GM19467 (cell line): Measurements from ENCODE around the gene CHCHD4.
"Not testable (repeated sequence)": the region's sequence is repeated elsewhere in the genome, so short reads cannot be mapped to it uniquely, and the experiment has no call there.

Experiments used
- ATAC-seq: cut with Tn5 transposase; IDR thresholded peaks from one replicate; pipeline ENCODE4 v1.9.1; 2021; ENCODE audit warnings: mild to moderate bottlenecking, moderate library complexity; ENCODE audit not compliant: unreplicated experiment

The CHCHD4 gene

GRCh38 chr3:14120921-14121448 lies 3.7 kb downstream of the CHCHD4 start:
- ATAC-seq, result not testable (repeated sequence)

- no peak for ATAC-seq
These were observed 4.4 kb downstream of the CHCHD4 start for GRCh38 chr3:14120111-14120920.

DNA sequence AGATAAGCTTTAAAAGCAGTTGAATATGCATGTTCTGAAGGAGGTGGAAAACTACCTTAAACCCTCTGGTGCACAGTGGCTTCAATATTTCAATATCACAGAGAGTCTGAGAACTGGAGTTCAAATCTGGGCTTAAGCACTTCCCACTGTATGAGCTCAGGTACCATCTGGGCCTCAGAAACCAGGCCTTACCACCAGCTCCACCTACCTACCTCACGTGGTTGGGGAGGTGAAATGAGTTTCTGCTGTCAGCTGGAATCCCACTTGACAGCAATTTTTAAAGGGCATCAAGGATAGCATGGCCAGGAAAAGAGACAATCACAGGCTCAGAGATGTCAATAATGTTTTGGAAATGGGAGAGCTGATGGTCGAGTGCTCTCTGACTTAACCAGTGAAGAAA lies 5.0 kb downstream of the CHCHD4 start:
- no peak for ATAC-seq

DNA sequence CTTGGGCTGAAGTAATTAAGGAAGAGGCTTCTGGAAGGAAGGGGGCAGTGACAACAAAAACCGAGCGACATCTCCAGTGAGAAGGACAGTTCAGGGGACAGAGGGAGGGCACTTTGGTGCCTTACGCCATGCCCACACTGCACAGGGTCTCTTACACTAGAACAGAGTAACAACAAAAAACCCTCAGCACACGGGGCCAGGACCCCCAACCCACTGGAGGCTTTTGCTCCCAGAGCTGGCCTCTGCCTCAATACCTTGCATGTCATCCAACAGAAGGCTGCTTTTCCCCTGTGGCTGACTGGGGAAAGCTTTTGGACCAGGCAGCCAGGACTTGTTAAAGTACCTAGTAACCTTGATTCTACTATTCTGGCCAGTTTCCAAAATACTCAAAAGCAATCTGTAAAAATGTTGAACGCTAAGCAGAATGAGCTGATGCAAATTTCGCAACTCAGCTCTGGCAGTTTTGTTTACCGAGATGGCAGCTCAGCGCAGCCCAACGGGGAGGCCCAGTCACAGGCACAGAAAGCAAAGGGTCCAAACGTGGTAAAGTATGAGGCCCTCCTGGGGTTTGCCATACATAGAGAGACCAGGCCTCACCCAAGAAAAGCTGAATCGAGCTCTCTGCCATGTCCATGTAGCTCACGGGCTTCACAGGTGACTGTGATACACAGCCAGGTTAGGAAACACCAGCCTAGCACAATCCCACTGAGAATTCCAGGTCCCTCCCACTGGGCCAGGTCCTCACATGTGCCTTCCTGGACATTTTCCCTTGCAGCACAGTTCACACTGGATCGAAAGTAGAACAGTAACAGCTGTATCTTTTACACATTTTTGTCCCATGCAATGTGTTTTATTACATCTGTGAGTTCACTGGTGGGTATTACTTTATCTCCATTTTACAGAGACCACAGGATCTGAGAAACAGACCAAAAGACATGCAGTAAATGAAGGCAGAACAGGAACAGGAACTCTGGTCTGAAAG lies 6.0 kb downstream of the CHCHD4 start:
- no peak for ATAC-seq

- ATAC-seq, result no peak
These were observed 6.9 kb downstream of the CHCHD4 start for GRCh38 chr3:14117468-14118399.

DNA sequence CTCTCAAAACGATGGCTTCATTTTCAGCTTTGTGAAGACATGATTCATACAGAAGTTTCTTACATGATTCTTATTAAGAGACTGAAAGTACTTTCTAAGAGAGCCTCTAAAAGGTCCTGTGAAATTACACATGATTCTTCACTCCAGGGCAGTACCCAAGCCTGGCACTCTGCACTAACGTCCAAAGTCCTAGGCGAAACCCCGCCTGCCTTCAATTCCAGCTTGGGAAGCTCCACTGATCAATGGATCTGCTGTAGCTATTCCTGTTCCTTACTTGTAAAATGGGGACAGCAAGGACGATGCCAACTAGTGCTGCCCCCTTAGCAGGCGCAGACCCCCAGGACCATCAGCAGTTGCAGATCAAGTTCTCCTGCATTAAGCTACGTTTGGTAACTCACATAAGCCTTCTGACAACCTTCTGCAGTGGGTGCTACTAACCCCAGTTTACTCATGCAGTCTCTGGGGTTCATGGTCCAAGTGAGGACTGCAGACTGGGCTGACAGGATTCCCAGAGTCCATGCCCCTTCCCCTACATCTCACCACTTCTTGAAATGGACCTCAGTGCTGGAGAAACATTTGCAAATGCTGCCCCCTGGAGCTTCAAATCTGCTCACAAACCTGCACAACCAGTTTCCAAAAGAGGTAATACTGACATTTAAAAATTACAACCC lies 10.6 kb downstream of the CHCHD4 start:
- ATAC-seq, result no peak

DNA sequence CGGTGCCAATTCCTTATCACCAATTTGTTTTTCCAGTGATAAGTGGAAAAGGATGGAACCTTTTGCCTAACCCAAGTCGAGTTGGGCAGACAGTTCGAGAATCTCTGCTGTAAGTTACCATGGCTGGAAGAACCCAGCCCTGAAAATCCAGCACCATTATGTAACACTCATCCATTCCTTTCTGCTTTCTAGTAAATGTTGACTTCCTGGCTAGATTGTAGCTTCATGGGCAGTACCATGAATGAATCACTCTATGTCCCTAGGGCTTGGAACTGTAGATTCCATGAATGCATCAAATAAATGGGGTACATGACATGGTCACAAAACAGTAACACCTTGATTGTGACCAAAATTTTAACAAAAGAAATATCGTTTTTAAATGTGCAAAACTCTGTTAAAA lies 14.0 kb downstream of the CHCHD4 start:
- no peak for ATAC-seq

- ATAC-seq, result not testable (repeated sequence)
These were observed 14.8 kb downstream of the CHCHD4 start for GRCh38 chr3:14109821-14110220.

DNA sequence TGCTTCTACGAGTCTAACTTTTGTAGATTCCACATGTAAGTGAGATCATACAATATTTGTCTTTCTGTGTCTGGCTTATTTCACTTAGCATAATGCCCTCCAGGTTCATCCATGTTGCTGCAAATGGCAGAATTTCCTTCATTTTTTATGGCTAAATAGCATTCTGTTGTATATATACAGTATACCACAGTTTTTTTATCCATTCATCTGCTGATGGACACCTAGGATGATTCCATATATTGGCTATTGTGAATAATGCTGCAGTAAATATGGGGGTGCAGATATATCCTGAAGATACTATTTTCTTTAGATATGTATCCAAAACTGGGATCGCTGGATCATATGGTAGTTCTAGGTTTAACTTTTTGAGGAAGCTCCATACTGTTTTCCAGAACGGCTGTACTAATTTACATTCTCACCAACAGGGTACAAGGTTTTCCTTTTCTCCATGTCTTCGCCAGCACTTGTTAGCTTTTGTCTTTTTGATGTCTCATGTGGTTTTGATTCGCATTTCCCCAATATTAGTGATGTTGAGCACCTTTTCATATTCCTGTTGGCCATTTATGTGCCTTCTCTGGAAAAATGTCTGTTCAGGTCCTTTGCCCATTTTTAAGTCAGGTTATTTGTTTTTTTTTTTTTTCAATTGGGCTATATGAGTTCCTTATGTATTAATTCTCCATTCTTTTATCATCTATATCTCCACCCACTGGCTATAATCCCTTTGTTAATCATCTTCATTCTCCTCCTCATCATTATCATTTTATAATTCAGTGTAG lies 26.9 kb downstream of the CHCHD4 start:
- ATAC-seq, result no peak

- ATAC-seq, result no peak
These were observed 27.9 kb downstream of the CHCHD4 start for GRCh38 chr3:14096742-14097141.

- no peak for ATAC-seq
These were observed 30.8 kb downstream of the CHCHD4 start for GRCh38 chr3:14093831-14094230.

DNA sequence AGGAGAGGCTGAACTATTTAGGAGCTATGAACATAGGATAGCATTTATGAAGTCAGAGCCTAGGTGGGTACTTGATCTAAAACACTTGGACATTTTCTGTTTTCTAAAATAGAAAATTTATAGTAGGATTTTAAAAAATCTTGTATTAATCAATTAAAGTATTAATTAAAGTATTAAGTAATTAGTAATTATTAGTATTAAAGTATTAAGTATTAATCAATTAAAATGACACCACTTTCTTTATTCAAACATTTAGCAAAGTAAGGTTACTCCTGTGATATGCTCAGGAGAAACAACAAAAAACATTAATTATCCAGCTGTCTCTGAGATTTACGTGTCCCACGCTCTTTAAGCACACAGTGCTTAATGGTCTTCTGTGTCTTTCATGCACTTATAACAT lies 32.2 kb downstream of the CHCHD4 start:
- no peak for ATAC-seq

DNA sequence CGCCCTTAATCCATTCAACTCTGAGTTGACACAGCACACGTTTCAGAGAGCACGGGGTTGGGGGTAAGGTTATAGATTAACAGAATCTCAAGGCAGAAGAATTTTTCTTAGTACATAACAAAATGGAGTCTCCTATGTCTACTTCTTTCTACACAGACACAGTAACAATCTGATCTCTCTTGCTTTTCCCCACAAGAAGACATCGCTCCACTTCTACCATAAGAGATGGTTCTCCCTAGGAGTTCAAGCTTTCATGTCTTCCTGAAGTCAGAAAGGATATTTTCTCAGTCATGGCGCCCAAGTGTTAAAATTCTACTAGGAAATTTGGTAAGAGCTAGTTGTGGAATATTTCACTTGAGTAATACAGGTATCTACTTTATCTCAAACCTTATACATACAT lies 32.7 kb downstream of the CHCHD4 start:
- not testable (repeated sequence) for ATAC-seq

- ATAC-seq, result not testable (repeated sequence)
These were observed 37.2 kb downstream of the CHCHD4 start for GRCh38 chr3:14087461-14087860.

GRCh38 chr3:14082108-14082657 lies 42.5 kb downstream of the CHCHD4 start:
- ATAC-seq, result no peak

- ATAC-seq, result no peak
These were observed 47.4 kb downstream of the CHCHD4 start for GRCh38 chr3:14077310-14077709.

DNA sequence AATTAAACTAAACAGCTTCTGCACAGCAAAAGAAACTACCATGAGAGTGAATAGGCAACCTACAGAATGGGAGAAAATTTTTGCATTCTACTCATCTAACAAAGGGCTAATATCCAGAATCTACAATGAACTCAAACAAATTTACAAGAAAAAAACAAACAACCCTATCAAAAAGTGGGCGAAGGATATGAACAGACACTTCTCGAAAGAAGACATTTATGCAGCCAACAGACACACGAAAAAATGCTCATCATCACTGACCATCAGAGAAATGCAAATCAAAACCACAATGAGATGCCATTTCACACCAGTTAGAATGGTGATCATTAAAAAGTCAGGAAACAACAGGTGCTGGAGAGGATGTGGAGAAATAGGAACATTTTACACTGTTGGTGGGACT lies 49.4 kb downstream of the CHCHD4 start:
- not testable (repeated sequence) for ATAC-seq

- no peak for ATAC-seq
These were observed 59.8 kb downstream of the CHCHD4 start for GRCh38 chr3:14064910-14065309.

- no peak for ATAC-seq
These were observed 61.5 kb downstream of the CHCHD4 start for GRCh38 chr3:14063152-14063551.
